Activated effector memory CD4-positive, alpha-beta T cell treated with anti-CD3 and anti-CD28 coated beads, Interleukin-2, amount 50 U/mL, for 16 hours (primary cell): ENCODE data around the gene ABCB6.
A peak's percentile ranks its signal among the peaks of the same experiment; 100 is the strongest.
"Not testable (repeated sequence)": the region's sequence is repeated elsewhere in the genome, so short reads cannot be mapped to it uniquely, and the experiment has no call there.

ENCODE experiments used
- DNase-seq: peaks from one replicate; pipeline ENCODE4 v3.0.0-alpha.2; 2020

The ABCB6 gene

DNA sequence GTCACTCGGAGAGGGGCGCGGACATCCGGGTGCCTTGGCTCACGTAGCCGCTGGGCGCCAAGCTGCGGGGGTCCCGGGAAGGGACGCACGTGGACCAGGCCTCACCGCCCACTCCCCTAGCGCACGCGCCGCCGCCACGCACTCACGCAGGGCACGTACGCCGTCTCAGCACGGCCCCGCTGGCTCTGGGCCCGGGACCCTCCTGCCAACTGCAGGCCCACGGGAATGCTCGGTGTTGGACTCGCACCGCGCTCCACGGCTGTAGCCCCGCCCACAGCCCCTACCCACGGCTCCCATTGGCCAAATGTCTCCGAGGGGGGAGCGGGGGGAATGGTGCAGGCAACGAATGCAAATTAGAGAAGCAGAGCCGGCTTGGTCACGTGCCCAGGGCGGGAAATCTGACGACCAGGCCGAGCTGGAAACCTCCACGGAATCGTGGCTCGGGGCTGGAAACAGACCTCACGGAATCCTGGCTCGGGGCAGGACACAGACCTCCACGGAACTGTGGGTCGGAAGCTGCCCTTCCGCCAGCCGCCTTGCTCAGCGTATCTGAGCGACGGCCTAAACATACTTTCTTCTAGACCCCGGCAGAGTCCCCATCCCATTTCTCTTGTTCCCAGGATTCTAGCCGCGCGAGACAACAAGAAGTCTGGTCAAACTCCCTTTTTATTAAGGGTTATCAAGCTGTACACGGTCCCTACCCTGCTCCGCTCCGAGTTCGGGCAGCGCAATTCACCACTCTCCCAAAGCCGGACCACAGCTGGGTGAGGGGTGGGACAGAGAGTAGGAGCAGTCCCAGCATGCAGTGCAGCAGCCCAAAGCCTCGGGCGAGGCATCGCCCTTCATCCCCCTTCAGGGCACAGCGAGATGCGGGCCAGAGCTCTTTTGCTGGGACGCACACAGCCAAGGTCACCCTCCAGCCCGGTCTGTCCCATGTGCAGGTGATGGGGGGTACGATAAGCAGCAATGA lies at the start of gene ABCB6:
TSS of gene ABCB6 (minus strand) at position 227 of the 970 bp plus-strand sequence. CDS start 285 bp downstream, outside the sequence.
- DNase-seq: peak; percentile 96

DNA sequence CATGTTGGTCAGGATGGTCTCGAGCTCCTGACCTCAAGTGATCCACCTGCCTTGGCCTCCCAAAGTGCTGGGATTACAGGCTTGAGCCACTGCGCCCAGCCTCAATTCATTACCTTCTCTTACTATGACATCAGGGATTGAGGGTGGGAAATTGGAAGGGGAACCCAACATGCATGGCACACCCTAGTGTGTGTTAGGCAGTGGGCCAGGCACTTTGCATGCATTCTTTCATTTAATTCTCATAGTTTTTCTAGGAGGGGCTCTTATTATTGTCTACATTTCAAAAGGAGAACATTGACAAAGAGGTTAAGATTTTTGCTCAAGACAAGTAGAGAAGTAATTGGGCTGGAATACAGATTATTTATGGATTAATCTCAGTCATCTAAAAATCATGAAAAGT lies 49.5 kb upstream of the ABCB6 start:
- DNase-seq: no peak

DNA sequence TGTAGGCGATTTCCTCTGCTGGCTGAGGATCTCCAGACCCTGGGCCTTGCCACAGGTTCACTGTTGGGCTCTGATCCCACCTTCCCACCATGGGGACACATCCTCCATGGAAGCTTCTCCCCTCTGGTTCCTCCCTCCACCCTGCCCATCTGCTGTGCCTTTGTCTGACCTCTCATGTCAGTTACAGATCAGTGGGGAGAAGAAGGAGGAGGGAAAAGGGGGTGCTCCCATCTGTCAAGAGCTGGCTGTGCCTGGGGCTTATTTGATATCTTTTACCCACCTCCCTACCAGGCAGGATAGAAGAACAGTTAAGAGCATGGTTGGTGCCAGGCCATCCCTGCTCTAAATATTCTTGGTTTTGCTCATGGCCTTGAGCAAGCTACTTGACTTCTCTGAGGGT lies 48.1 kb upstream of the ABCB6 start:
- DNase-seq: no peak

DNA sequence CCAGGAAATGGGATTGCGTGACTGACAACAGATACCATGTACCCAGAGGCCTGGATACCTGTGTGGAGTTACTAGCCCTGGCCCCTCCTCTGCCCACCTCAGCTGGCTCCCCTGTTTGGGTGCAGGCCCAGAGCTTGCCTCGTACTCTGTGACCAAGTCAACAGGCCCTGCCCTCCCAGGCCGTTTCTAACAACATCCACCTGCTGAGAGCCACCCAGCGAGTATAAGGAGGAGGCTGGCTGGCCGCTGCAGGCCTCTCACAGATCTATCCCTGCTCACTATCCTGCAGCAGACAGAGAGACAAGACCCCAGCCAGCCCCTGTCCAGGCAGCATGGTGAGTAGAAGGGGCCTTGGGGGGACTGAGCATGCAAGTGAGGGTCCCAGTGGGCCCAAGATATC lies 47.5 kb upstream of the ABCB6 start:
- DNase-seq: no peak

DNA sequence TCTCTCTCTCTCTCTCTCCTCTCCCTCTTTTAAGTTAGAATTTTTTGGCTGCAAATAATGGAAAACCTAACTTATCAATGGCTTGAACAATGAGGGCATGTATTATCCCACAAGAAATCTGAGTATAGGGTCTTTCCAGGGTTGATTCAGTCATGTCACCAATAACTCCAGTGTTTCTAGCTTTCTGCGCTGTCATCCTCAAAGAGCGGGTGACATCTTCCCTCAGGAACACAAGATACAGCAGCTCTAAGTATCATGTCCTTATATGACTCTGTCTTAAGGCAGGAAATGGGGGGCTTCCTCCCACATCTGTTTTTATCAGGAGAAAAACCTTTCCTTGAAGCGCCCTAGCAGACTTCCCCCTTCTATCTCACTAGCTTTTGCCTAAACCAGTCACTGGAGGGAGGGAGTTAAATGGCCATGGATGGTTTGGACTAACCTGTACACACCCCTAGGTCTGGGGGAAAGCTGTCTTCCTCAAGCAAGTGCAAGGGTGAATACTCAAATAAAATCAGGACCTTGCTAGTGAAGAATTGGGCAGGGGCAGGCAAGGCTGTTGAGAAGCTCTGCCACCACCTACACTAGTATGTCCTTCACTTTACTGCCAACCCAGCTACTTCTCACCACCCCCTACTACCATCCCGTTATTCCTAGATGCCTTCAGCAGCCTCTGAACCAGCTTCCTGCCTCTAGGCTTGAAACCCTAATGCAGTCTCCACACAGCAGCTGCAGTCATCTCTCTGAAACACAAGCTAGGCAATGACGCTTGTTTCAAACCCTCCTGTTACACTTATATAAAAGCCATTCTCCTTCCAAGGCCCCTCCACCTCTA lies 42.5 kb upstream of the ABCB6 start:
- DNase-seq: no peak

DNA sequence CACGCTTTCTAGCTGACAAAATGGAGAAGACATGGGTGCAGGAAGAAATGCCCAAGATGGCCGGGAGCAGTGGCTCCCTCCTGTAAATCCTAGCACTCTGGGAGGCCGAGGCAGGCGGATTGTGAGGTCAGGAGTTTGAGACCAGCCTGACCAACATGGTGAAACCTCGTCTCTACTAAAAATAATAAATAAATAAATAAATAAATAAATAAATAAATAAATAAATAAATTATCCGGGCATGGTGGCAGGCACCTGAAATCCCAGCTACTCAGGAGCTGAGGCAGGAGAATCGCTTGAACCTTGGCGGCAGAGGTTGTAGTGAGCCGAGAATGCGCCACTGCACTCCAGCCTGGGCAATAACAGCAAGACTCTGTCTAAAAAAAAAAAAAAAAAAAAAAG lies 40.2 kb upstream of the ABCB6 start:
- not testable (repeated sequence) for DNase-seq

DNA sequence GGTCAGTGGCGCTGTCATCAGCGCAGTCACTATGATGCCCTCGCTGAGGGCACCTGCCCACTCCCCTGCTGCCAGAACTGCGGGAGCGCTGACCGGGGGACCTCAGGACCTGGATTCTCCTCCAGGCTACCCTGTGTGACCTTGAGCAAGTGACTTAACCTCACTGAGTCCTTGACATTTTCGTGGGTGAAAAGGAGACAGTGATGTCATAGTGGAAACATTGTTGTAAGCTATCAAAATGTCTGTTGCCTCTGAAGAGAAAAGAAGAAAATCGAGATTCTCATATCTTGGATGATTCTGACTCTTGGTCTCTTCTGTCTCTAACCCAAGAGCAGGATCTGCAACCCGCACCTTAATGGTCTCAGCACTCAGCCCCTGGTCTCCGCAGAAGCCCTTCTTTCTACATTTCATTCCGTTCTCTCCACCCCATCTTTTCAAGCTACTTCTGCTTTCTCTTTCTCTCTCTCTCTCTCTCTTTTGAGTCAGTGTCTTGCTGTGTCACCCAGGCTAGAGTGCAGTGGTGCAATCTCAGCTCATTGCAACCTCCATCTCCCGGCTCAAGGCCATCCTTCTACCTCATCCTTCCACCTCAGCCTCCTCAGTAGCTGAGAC lies 35.9 kb upstream of the ABCB6 start:
- DNase-seq: peak; percentile 73

DNA sequence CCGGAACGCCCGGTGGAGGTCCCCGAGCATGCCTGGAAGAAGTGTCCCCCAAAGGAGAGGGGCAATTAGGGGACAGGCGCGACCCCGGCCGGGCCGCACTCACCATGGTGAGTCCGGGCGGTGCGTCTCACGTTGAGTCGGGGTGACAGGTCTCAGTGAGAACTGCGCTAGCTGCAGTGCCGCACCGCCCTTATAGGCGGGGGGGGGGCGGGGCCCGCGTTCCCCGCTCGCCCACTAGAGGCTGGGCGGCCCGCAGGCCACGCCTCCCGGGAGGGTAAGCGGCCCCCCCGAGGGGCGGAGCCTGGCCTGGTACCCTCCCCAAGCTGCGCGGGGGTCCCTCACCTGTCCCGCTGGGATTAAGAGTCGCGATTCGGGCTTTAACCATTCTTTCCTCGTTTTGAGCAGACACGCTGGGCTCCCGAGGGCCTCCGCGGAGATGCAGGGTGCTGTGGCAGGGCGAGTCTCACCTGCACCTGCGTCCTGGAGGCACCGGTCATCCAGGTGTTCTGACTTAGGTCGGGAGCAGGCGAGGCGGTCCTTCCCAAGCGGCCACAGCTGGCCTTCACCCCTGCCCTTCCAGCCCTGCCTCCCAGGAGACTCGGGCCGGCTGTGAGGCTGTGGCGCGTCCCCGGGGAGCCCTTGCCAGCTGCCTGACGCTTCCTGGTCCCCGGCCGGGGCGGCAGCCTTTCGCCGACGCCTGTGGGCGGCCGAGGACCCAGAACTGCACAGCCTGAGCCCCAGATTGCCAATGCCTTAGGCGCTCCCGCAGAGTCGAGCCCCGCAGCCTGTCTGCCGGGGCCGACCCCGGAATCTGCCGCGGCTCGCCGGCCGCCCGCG lies 35.2 kb upstream of the ABCB6 start, which contains the start of gene TUBA4A:
TSS of gene TUBA4A (minus strand) at position 166 of the 837 bp plus-strand sequence. CDS start at position 106, 60 bp downstream.
- DNase-seq: peak; percentile 96

DNA sequence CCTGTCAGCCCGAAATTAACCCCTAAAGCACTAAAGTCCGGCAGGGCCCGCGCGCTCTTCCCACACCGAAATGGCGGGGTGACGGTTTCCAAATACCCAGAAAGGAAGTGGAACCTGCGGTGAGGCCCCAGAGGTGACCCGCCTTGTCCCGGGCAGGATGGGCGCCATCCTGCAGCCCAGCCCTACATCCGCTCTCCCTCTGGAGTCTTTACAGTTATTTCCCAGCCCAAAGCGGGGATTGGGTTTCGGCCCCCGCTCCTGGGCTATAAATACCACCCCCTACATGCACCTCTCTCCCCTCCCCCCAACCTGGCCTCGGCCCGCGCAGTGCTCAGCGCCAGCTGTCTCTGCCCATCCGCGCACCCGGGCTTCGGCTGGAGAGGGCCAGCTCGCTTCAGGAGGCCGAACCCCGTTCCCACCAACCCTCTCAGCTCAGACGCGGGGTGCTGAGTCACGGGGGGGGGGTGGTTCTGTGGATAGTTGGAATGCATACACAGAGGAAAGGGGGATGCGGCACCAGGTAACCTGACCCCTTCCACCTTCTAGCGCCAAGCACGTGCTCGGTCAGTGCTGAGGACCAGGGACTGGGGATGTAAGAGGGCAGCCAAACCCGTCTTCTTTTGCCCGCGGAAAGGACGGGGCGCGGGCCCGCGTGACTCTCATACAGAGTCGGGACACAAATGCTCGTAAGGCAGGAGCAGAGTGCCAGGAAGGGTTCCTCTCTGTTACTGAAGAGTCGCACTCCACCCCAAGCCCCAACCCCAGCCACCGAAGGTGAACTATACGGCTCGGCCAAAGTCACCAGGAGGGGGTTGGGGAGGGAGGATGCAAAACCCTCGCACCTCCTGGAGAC lies 34.4 kb upstream of the ABCB6 start, which contains the start of gene TUBA4B:
TSS of gene TUBA4B (plus strand) at position 344 of the 853 bp plus-strand sequence. CDS start at position 509, 165 bp downstream.
- DNase-seq: peak; percentile 80

DNA sequence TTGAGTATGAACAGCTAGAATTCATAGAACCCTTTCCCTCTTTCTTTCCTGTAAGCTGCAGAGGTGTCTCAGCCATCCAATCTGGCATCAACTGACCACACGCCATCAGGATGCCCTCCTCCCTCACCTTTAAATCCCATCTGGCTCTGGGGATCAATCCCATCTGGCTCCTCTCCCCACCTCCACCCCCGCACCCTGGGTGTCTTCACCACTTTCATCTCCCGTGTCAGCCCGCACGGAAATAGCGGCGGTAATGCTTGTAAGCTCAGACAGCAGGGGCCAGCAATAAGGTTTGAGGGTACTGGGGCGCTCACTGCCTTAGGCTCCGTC lies 33.8 kb upstream of the ABCB6 start:
- peak; percentile 79 for DNase-seq

DNA sequence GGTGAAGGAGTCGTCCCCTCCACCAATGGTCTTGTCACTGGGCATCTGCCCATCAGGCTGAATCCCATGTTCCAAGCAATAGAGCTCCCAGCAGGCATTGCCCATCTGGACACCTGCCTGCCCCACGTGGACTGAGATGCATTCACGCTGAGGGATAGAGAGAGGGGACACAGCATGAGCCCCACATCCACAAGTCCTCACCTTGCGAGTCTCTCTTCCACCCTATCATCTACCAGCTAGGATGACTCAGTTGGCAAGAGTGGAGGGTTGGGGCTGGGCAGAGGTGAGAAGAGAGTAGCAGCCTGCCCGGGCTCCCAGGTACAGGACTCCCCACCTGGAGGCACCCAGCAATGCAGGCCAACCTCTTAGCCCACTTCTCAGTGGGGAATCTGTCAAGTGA lies 33.3 kb upstream of the ABCB6 start:
- peak; percentile 79 for DNase-seq

DNA sequence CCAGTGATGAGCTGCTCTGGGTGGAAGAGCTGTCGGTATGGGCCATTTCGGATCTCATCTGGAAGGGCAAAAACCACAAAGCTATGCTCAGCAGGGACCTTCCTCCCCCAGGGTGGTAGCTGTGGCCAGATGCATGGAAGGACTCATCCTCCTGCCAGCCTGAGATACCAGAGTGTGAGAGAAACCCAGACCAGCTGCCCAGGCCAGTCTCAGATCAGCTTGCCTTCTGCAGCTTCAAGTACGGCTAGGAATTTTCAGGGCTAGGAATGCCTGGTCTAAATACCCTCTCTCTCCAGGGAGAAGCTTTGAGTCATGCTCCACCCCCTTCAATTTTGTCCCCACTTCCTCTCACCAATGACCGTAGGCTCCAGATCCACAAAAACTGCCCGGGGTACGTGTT lies 32.9 kb upstream of the ABCB6 start:
- DNase-seq: no peak

DNA sequence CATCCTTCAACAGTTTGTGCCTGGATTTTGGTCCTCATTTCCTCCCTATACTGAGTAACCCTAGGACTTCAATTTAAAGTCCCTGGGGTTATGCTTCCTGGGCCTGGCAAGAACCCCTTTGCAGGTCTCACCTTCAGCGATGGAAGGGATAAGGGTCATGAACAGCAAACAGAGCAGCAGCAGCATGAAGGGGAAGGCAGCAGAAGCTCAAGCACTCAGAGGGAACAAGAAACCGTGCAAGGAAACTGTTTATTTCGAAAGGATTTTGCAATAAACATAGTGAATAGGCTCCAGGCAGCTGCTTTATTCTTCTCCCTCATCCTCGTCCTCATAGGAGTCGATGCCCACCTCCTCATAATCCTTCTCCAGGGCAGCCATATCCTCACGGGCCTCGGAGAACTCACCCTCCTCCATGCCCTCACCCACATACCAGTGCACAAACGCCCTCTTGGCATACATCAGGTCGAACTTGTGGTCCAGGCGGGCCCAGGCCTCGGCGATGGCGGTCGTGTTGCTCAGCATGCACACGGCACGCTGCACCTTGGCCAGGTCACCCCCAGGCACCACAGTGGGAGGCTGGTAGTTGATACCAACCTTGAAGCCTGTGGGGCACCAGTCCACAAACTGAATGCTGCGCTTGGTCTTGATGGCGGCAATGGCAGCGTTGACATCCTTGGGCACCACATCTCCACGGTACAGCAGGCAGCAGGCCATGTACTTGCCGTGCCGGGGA lies 31.5 kb upstream of the ABCB6 start:
- DNase-seq: no peak

DNA sequence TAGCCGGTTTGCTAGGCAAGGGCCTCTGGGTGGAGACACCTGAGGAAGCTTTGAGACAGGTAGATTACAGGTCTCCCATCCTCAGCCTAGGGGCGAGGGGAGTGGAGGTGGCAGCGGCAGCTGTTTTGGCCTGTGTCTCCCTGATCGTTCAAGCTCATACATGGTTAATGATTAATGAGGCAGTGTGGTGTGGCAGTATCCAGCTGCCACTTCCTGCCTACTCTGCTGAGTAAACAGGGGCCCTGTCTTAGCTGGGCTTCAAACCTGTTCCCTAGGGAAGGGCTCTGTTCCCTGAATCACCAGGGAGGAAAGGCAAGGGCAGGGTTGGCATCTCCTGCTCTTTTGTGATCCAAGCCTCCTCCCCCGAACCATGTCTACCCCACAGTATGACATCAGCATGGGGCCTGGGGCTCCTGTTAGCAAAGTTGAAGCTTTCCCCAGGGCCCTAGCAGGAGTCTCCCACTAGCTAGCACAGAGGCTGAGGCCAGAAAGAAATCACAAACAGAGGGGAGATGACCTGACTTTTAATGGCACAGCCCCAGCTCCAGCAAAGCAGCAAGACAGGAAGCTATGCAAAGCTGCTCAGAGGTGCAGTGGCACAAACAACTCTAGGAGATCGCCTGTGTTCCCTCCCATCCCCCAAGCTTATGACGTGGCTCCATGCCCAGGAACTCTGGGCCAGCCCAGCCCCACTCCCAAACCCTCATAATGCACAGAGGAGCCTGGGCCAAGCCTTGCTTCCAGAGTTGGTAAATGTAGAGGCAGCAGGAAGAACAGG lies 30.6 kb upstream of the ABCB6 start:
- peak; percentile 79 for DNase-seq

DNA sequence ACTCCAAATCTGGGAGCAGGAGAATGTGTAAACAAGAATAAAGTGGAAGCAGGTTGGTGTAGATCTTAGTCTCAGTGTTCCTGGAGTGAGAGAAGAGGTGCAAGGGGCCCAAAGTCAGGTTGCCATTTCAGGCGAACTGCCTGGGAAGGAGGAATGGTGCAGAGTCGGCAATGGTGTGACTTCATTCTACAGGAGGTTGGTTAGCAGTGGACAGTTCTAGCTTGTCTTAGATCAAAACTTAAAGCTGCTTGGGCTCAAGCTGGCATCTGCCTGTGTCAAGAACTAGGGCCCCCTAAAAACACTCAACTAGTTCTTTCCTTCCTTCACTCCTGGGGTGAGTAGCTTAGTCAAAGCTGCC lies 30.1 kb upstream of the ABCB6 start:
- DNase-seq: no peak

DNA sequence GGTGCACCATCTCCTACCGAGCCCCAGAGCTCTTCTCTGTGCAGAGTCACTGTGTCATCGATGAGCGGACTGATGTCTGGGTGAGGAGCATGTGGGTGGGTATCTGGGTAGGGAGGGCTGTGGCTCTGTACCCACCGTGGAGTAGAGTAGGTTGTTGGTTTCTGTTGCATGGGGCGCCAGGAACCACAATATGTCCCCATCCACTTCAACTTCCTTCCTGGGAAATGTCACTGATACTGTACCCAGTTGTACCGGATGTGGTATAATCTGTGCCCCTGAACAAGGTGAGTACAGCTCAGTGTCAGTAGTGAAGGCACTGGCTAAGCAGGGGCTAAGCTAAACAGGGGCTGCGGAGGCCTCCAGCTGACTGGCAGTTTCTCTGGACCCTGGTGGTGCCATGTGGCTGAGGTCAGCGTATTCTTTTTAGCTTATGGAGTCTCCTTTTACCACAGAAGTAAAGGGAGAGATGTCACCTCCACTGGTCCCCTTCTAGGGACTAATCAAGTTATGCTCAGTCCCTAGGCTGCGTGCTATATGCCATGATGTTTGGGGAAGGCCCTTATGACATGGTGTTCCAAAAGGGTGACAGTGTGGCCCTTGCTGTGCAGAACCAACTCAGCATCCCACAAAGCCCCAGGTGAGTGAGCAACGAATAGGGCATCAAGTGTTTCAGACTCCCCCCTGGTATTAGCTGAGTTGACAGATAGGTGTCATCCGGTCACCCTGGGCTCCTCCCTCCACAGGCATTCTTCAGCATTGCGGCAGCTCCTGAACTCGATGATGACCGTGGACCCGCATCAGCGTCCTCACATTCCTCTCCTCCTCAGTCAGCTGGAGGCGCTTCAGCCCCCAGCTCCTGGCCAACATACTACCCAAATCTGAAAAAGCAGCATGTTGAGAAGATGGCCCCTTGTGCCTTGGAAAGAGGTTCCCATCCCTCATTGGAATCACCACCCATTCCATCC lies 29.2 kb upstream of the ABCB6 start:
- DNase-seq: peak; percentile 86

DNA sequence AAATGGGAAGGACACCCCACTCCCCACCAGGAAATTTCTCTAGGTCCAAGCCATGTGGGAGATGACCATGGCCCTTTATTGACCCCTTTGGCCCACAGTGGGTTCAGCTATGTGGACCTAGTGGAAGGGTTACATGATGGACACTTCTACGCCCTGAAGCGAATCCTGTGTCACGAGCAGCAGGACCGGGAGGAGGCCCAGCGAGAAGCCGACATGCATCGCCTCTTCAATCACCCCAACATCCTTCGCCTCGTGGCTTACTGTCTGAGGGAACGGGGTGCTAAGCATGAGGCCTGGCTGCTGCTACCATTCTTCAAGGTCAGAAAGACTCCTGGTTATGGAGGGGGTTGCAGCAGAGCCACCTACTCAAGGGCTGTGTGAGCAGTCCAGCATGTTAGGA lies 27.8 kb upstream of the ABCB6 start:
- no peak for DNase-seq

DNA sequence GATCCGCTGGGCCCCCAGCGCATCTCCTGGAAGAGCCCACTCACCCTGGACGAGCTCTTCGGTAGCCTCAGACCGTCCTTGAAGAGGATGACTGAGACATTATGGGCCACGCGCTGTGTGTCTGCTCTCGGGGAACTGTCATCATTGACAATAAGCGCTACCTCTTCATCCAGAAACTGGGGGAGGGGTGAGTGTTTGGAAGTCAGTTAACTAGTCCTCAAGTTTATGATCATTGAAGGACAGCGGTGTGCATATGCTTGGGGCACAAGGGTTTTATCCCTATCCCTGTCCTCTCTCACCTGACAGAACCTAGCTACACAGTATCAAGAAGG lies 27.1 kb upstream of the ABCB6 start:
- DNase-seq: no peak
